Measurements from ENCODE around the gene CCNYL1.

CCNYL1 gene

GRCh38 chr2:207767461-207768167 is 56.2 kb downstream of the CCNYL1 start:
- peak; percentile 13 for DNase-seq

GRCh38 chr2:207768168-207768865 is 56.9 kb downstream of the CCNYL1 start:
- no peak for DNase-seq

- no peak for DNase-seq
These were observed 57.6 kb downstream of the CCNYL1 start for GRCh38 chr2:207768866-207769596.

- DNase-seq = no peak
These were observed 59.4 kb downstream of the CCNYL1 start for GRCh38 chr2:207770602-207771404.

- no peak for DNase-seq
These were observed 60.0 kb downstream of the CCNYL1 start for GRCh38 chr2:207771421-207771820.

GRCh38 chr2:207772081-207772843 is 60.8 kb downstream of the CCNYL1 start:
- DNase-seq = no peak

GRCh38 chr2:207772844-207773205 is 61.4 kb downstream of the CCNYL1 start:
- DNase-seq = no peak

- DNase-seq = no peak
These were observed 64.0 kb downstream of the CCNYL1 start for GRCh38 chr2:207775473-207775872.

GRCh38 chr2:207777124-207777523 is 65.7 kb downstream of the CCNYL1 start:
- DNase-seq = no peak

- DNase-seq = no peak
These were observed 67.0 kb downstream of the CCNYL1 start for GRCh38 chr2:207778298-207778882.

GRCh38 chr2:207779523-207779922 is 68.1 kb downstream of the CCNYL1 start:
- DNase-seq = no peak

- DNase-seq = no peak
These were observed 71.0 kb downstream of the CCNYL1 start for GRCh38 chr2:207782238-207783030.

- DNase-seq = no peak
These were observed 72.1 kb downstream of the CCNYL1 start for GRCh38 chr2:207783514-207783913.

- no peak for DNase-seq
These were observed 73.5 kb downstream of the CCNYL1 start for GRCh38 chr2:207784898-207785297.

GRCh38 chr2:207787017-207787416 is 75.6 kb downstream of the CCNYL1 start:
- DNase-seq = no peak

GRCh38 chr2:207787800-207788199 is 76.4 kb downstream of the CCNYL1 start:
- no peak for DNase-seq

GRCh38 chr2:207790898-207791297 is 79.5 kb downstream of the CCNYL1 start:
- no peak for DNase-seq

- no peak for DNase-seq
These were observed 80.3 kb downstream of the CCNYL1 start for GRCh38 chr2:207791579-207792243.

GRCh38 chr2:207792244-207792785 is 80.9 kb downstream of the CCNYL1 start:
- DNase-seq = no peak

Measured in NCI-H1694 treated with DMSO at 0.1 percent for 48 hours (cell line).